ENCODE results near the gene SLC17A1. TPM values are rescaled to one million over a fixed set of nuclear protein-coding genes. Genes with fewer than 3 reads are reported as not detected.

SLC17A1 gene
- total RNA-seq, 3 donors from 2014 or later = not detected

- Histone ChIP-seq H3K4me3 (no peak overlapping the region), H3K4me1 (no peaks in the 10 kb centered on the region), H3K9me3 (no peaks in the 10 kb centered on the region), H3K27me3 (no peaks in the 10 kb centered on the region), H3K27ac (no peak overlapping the region), H3K36me3 (no peaks in the 10 kb centered on the region)
- no peak for DNase-seq (ENCODE audit: low spot score in 2 of 2)
- intact Hi-C loops (cut with DNase I; ENCODE audit: low total_unique reads) = no loop called here
- TF ChIP-seq CTCF (IDR thresholded peaks at IDR 0.05) (no peak), POLR2AphosphoS5 (IDR thresholded peaks at IDR 0.05) (no peak), POLR2A (IDR thresholded peaks at IDR 0.05) (no peak)
These were observed 12.7 kb upstream of the SLC17A1 start for GRCh38 chr6:25844518-25844917.

GRCh38 chr6:25842526-25842925 is 10.7 kb upstream of the SLC17A1 start:
- Histone ChIP-seq H3K4me1 (no peaks in the 10 kb centered on the region), H3K27ac (no peak overlapping the region), H3K9me3 (no peaks in the 10 kb centered on the region), H3K4me3 (no peak overlapping the region), H3K27me3 (no peaks in the 10 kb centered on the region), H3K36me3 (no peaks in the 10 kb centered on the region)
- TF ChIP-seq CTCF (IDR thresholded peaks at IDR 0.05) (no peak), POLR2A (IDR thresholded peaks at IDR 0.05) (no peak), POLR2AphosphoS5 (IDR thresholded peaks at IDR 0.05) (no peak)
- DNase-seq (ENCODE audit: low spot score in 2 of 2) = no peak
- intact Hi-C loops (cut with DNase I; ENCODE audit: low total_unique reads) = no loop called here

GRCh38 chr6:25835442-25836283 is 3.8 kb upstream of the SLC17A1 start:
- no peak for DNase-seq (ENCODE audit: low spot score in 2 of 2)
- Histone ChIP-seq H3K4me1 (no peaks in the 10 kb centered on the region), H3K9me3 (no peaks in the 10 kb centered on the region), H3K4me3 (no peak overlapping the region), H3K27me3 (no peaks in the 10 kb centered on the region), H3K36me3 (no peaks in the 10 kb centered on the region), H3K27ac (no peak overlapping the region)
- intact Hi-C loops (cut with DNase I; ENCODE audit: low total_unique reads) = no loop called here
- TF ChIP-seq POLR2AphosphoS5 (IDR thresholded peaks at IDR 0.05) (no peak), CTCF (IDR thresholded peaks at IDR 0.05) (no peak), POLR2A (IDR thresholded peaks at IDR 0.05) (no peak)

- Histone ChIP-seq H3K4me1 (no peaks in the 10 kb centered on the region), H3K36me3 (no peaks in the 10 kb centered on the region), H3K27me3 (no peaks in the 10 kb centered on the region), H3K27ac (no peak overlapping the region), H3K9me3 (no peaks in the 10 kb centered on the region), H3K4me3 (no peak overlapping the region)
- DNase-seq (ENCODE audit: low spot score in 2 of 2) = no peak
- no peak for TF ChIP-seq POLR2AphosphoS5 (IDR thresholded peaks at IDR 0.05)
- TF ChIP-seq CTCF (IDR thresholded peaks at IDR 0.05) = no peak
- TF ChIP-seq POLR2A (IDR thresholded peaks at IDR 0.05) = no peak
- intact Hi-C loops (cut with DNase I; ENCODE audit: low total_unique reads) = no loop called here
These were observed 3.1 kb upstream of the SLC17A1 start for GRCh38 chr6:25834950-25835349.

GRCh38 chr6:25833136-25833535 is 1.3 kb upstream of the SLC17A1 start:
- DNase-seq (ENCODE audit: low spot score in 2 of 2) = no peak
- Histone ChIP-seq H3K9me3 (no peaks in the 10 kb centered on the region), H3K27ac (no peak overlapping the region), H3K36me3 (no peaks in the 10 kb centered on the region), H3K4me3 (no peak overlapping the region), H3K27me3 (no peaks in the 10 kb centered on the region), H3K4me1 (no peaks in the 10 kb centered on the region)
- intact Hi-C loops (cut with DNase I; ENCODE audit: low total_unique reads) = no loop called here
- TF ChIP-seq POLR2A (IDR thresholded peaks at IDR 0.05) (no peak), CTCF (IDR thresholded peaks at IDR 0.05) (no peak), POLR2AphosphoS5 (IDR thresholded peaks at IDR 0.05) (no peak)
